NCI-H460 (cell line): Measurements from ENCODE around the gene WDR4. TPM values are rescaled to one million over a fixed set of nuclear protein-coding genes. Genes with fewer than 3 reads are reported as not detected.
"Not testable (repeated sequence)": the region's sequence is repeated elsewhere in the genome, so short reads cannot be mapped to it uniquely, and the experiment has no call there.

Experiments used
- DNase-seq: peaks from one replicate; pipeline ENCODE4 v3.0.0-alpha.2; 2016; ENCODE audit warnings: low read depth; ENCODE audit errors: extremely low read depth
- polyA plus RNA-seq: library from polyadenylated mRNA; depleted of rRNA; stranded (reverse); fragments of >200 nt; gene quantifications from 2 replicates; pipeline ENCODE4 v1.2.3, GENCODE V29; 2014; cell fraction: nucleus; rRNA removed
- total RNA-seq: library from RNA; depleted of rRNA; stranded (reverse); fragments of >200 nt; shearing (Covaris generic); gene quantifications from 2 replicates; pipeline ENCODE4 v1.2.3, GENCODE V29; 2014; rRNA removed

Gene WDR4
- total RNA-seq: 8.8 and 9.8 TPM in 2 replicates
- polyA plus RNA-seq: 29.7 and 33.9 TPM in 2 replicates

DNA sequence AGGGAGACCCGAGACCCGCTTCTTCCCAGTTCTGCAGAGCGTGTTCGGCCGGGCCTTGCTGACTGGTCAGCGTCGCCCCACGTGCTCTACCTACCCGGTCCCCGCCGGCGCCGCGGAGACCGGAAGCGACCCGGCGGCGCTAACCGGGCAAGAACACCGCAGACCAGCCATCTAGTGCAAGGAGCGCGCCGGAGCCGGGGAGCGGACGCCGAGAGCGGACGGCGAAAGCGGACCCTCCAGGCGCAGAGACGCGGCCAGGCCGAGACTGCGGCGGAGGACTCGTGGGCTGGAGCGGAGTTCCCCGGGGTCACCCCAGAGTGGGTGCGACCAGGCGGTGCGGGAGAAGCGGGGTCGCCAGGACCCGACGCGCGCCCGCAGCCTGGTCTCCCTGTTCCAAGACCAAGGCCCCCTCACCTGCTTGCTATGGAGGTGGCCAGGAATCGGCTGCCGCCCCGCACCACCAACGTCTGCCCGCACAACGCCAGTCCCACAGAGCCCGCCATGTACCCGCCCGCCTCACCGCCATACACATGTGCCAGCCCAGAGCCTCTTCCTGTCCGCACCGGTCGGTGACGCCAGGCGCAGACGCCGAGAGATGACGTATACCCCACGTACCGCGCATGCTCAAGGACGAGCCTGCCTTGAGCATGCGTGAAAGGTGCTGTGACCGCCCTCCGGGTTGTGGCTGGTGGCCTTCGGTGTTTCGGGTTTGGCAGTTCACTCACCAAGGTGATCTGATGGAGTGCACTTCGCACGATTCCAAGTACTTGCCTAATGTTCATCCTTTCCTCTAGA, at the start of gene WDR4:
Gene WDR4 (minus strand): TSS at position 547 of the 795 bp plus-strand sequence. CDS start 44 bp downstream, at position 503.
- DNase-seq: peak; percentile 92

DNA sequence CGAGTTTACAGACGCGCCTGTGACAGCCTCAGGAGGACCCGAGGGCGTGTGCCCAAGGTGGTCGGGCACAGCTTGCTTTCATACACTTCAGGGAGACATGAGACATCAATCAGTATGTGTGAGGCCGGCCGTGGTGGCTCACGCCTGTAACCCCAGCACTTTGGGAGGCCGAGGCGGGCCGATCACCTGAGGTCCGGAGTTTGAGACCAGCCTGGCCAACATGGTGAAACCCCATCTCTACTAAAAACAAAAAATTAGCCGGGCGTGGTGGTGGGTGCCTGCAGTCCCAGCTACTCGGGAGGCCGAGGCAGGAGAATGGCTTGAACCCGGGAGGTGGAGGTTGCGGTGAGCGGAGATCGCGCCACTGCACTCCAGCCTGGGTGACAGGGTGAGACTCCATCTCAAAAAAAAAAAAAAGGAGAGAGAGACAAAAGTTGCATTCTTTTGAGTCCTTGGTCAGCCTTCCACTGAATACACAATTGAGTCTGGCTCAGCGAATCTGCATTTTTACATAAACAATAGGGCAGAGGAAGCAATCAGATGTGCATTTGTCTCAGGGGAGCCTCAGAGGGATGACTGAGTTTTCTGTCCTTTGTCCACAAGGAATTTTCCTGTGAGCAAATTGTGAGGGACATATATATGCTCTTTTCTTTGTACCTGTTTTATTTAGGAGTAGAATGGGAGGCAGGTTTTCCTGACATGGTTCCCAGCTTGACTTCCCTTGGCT, 48.3 kb upstream of the WDR4 start:
- DNase-seq: not testable (repeated sequence)

GRCh38 chr21:42925114-42925926, 46.0 kb upstream of the WDR4 start, which contains the start of gene ERVH48-1:
ERVH48-1 (minus strand) TSS chr21:42925630; CDS start chr21:42919006, 6,624 bp downstream.
- no peak for DNase-seq

DNA sequence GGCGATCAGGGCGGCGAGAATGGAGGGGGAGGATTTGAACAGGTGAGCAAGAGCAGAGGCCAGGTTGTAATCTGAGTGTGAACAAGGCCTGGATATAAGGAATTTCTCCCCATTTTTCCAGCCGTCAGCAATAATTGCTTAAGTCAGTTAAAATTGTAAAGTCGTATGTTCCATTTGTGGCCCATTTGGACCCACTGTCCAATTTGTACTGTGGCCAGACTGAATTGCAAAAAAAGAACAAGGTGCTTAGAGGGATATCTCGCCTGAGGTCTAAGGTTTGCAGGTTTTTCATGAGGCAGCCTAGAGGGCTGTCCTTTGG, 45.1 kb upstream of the WDR4 start:
- no peak for DNase-seq

DNA sequence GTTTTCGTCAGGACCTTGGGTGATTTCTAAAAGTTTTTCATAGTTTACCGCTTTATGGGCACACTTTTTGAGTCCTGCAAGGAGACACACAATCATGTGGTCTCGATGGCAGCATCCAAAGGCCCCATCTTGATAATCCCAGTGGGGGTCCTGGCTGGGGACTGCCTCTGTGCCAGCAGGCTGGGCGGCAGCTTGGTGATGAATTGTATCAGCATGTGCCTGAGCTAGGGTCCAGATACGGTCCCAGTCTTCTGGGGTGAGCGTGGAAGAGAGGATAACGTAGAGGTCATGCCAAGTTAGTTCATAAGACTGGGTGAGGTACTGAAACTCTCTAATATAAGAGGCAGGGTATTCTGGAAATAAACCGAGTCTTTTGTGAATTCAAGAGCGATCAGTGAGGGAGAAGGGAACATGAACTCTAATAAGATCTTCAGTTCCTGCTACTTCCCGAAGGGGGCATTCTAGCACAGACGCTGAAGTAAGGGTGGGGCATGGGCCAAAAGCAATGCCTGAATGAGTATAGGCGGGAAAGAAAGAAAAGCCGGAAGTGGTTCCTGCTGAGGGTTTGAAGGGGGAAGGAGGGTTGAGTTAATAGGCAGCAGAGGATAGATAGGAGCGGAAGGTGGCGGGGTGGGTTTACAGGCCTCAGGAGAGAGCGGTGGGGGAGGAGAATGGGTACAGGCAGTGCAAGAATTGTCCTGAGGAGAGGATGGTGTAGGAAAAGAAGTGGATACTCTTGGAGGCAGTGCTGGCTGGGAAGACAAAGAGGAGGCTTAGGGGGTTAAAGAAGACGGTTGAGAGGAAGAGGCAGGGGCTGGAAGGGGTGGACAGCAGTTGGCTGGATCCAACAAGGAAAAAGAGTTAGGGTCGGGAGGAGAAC, 44.5 kb upstream of the WDR4 start:
- DNase-seq: peak; percentile 84

- no peak for DNase-seq
Measured at GRCh38 chr21:42922918-42923317, 43.6 kb upstream of the WDR4 start.

- DNase-seq: no peak
Measured at GRCh38 chr21:42921927-42922326, 42.6 kb upstream of the WDR4 start.

- DNase-seq: no peak
Measured at GRCh38 chr21:42918291-42918690, 39.0 kb upstream of the WDR4 start.

DNA sequence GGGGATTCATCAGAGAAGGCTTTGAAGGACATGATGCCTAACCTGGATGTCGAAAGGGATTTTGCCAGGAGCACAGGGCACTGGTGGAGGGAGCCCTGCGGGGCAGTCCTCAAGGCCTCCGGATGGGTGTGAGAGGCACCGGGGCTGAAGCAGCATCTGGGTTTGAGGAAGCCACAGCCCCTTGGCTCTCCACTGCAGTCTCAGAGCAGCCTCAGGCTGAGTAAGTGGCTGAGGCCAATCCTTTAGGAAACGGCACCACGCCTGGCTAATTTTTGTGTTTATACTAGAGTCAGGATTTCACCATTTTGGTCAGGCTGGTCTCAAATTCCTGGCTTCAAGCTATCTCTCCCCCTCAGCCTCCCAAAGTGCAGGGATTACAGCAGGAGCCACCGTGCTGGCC, 34.1 kb upstream of the WDR4 start:
- DNase-seq: no peak

- not testable (repeated sequence) for DNase-seq
Measured at GRCh38 chr21:42911920-42912319, 32.6 kb upstream of the WDR4 start.

DNA sequence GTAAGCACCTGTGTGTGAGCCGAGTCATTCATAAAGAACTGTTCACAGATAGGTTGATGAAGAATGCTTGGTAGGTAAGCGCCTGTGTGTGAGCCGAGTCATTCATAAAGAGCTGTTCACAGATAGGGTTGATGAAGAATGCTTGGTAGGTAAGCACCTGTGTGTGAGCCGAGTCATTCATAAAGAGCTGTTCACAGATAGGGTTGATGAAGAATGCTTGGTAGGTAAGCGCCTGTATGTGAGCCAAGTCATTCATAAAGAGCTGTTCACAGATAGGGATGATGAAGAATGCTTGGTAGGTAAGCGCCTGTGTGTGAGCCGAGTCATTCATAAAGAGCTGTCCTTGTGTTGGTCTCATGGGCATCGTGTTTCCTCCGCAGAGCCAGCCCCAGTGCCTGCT, 29.1 kb upstream of the WDR4 start:
- DNase-seq: not testable (repeated sequence)

- no peak for DNase-seq
Measured at GRCh38 chr21:42906233-42906632, 26.9 kb upstream of the WDR4 start.

DNA sequence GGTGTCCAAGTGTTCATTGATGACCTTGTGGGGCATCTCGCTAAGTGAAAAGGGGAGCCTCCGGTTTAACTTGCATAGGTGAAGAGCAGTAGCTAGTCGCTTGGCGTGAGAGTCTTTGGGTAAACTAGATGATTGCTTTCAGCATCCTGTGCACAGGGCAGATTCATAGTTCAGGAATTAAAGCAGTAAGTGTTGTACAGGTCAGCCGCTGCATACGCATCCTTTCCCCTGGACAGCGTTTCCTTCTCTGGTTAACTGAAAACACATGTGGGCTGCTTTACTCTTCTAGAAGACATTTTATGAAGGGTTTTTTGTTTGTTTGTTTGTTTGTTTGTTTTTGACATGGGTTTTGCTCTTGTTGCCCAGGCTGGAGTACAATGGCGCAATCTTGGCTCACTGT, 25.9 kb upstream of the WDR4 start:
- DNase-seq: no peak

DNA sequence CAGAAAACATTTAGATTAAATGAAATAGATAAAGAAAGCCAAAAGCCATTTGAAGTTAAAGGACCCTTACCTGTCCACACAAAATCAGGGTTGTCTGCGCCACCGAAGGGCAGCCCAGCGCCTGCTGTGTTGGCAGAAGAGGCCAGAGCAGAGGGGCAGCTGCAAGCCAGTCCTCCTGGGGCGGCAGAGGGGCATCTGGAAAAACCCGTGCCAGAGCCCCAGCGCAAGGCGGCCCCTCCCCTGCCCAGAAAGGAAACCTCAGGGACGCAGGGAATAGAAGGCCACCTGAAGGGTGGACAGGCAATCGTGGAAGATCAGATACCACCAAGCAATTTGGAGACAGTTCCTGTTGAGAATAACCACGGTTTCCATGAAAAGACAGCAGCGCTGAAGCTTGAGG, 24.5 kb upstream of the WDR4 start:
- no peak for DNase-seq

GRCh38 chr21:42900446-42900845, 21.1 kb upstream of the WDR4 start:
- no peak for DNase-seq

- peak; percentile 96 for DNase-seq
Measured at GRCh38 chr21:42892931-42893755, 13.8 kb upstream of the WDR4 start, which contains the start of gene NDUFV3. NDUFV3 (plus strand) TSS chr21:42893309; CDS start chr21:42893334, 25 bp downstream.

DNA sequence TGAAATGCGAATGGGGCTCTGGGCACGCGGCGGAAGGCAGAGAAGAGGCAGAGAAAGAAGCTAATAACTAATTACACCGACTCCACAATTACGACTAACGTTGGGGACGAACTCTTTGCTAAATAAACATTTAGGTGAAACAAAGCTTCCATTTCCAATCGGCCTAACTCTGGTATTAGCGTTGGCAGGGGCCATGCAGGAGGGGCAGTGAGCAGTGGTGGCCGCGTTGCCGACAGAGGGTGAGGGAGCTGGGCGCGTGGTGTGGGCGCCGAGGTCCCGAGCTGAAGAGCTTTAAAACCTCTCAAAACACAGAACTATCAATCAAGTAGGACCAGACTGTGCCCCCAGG, 13.2 kb upstream of the WDR4 start:
- no peak for DNase-seq

DNA sequence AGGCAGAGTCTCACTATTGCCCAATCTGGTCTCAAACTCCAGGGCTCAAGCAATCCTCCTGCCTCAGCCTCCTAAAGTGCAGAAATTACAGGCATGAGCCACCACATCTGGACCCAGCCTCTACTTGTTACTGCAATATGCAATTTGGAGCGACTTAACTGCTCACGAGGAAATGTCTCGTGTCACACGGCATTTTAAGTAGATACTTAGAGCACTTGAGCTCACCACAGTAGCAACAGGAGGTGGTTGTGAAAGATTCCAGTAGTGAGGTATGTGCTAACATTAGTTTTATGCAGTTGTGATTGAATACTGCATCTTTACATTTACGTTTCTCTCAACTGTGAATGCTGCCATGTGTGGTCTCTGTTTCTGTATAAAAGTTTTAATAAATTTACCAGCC, 8.0 kb upstream of the WDR4 start:
- DNase-seq: no peak

DNA sequence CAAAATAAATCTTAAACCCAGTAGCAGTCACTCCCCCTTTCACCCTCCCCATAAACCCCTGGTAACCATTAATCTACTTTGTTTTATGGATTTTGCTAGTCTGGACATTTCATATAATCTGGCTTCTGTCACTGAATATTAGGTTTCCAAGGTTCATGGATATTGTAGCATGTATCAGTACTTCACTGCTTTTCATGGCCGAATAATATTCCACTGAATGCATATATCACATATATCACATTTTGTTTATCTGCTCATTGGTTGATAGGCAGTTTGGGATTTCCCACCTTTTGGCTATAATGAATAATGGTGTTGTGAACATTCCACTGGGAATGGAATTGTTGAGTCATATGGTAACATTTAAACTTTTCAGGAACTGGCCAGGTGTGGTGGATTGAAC, 4.6 kb upstream of the WDR4 start:
- DNase-seq: no peak
